ENCODE results near the gene MZB1.
"Not testable (repeated sequence)": the region's sequence is repeated elsewhere in the genome, so short reads cannot be mapped to it uniquely, and the experiment has no call there.

DNA sequence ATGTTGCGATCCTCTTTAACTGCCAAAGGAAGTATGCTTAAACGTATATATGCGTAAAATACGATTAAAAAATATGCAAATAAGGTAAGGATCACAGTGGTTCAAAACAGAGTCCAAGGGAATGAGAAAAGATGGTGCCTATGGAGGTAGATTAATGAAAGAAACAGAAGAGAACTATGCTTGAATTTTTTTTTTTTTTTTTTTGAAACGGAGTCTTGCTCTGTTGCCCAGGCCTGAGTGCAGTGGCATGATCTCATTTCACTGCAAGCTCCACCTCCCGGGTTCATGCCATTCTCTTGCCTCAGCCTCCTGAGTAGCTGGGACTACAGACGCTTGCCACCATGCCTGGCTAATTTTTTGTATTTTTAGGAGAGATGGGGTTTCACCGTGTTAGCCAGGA is 44.3 kb downstream of the MZB1 start:
- TF ChIP-seq, protein P1, sequence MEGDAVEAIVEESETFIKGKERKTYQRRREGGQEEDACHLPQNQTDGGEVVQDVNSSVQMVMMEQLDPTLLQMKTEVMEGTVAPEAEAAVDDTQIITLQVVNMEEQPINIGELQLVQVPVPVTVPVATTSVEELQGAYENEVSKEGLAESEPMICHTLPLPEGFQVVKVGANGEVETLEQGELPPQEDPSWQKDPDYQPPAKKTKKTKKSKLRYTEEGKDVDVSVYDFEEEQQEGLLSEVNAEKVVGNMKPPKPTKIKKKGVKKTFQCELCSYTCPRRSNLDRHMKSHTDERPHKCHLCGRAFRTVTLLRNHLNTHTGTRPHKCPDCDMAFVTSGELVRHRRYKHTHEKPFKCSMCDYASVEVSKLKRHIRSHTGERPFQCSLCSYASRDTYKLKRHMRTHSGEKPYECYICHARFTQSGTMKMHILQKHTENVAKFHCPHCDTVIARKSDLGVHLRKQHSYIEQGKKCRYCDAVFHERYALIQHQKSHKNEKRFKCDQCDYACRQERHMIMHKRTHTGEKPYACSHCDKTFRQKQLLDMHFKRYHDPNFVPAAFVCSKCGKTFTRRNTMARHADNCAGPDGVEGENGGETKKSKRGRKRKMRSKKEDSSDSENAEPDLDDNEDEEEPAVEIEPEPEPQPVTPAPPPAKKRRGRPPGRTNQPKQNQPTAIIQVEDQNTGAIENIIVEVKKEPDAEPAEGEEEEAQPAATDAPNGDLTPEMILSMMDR (IDR thresholded peaks at IDR 0.05), result not testable (repeated sequence)
- TF ChIP-seq POLR2A (IDR thresholded peaks at IDR 0.05), result not testable (repeated sequence)
